AG04449 (cell line): ENCODE results near the gene BHLHE23.

Experiments used
- CTCF ChIA-PET: fragments of 350-600 bp; formaldehyde crosslinking; extraction: SDS; loops from one replicate; lab custom pipeline; 2021; ENCODE audit warnings: antibody characterized with exemption; lab: Yijun Ruan, JAX
- POLR2A ChIA-PET: fragments of 400-600, 350-600 bp; formaldehyde crosslinking; extraction: SDS; loops from one replicate; lab custom pipeline; 2020; ENCODE audit warnings: antibody characterized with exemption, inconsistent platforms; lab: Yijun Ruan, JAX
- DNase-seq: peaks from one replicate; pipeline ENCODE4 v3.0.0-alpha.2; 2010; ENCODE audit warnings: low read depth, low spot score
- H3K4me3 ChIP-seq: 2 replicates; pipeline ENCODE4 v1.5.1; 2011; ENCODE audit warnings: low read depth, mild to moderate bottlenecking, control low read depth, low read length
- CTCF ChIP-seq: IDR thresholded peaks from one replicate; pipeline ENCODE4 v1.5.1; 2011; ENCODE audit warnings: mild to moderate bottlenecking, moderate library complexity, low read length, control low read depth, inconsistent platforms; ENCODE audit not compliant: insufficient read depth; ENCODE audit errors: missing control alignments

Gene BHLHE23

GRCh38 chr20:63004607-63005364, 2.0 kb downstream of the BHLHE23 start:
- POLR2A ChIA-PET, result no interaction called here
- no peak for TF ChIP-seq CTCF
- no peak for DNase-seq
- CTCF ChIA-PET, result interaction anchor here (0.6 to 3.4 kb wide), 5 partner anchors 10 to 103 kb away, joined by 3 to 21 read pairs (median 4); no protein-coding TSS in a partner anchor
- no peak overlapping the region for H3K4me3 ChIP-seq

- no peak for TF ChIP-seq CTCF
- ChIA-PET POLR2A (no interaction called here), CTCF (interaction anchor here (0.7 to 3.4 kb wide), 6 partner anchors 11 to 132 kb away, joined by 3 to 21 read pairs (median 4); no protein-coding TSS in a partner anchor)
These were observed 3.2 kb downstream of the BHLHE23 start for GRCh38 chr20:63003546-63003945.

GRCh38 chr20:63002511-63002910, 4.3 kb downstream of the BHLHE23 start:
- CTCF ChIA-PET, result interaction anchor here (0.8 to 3.4 kb wide), 5 partner anchors 9 to 131 kb away, joined by 3 to 21 read pairs (median 3); no protein-coding TSS in a partner anchor
- DNase-seq, result no peak
- no peak for TF ChIP-seq CTCF
- POLR2A ChIA-PET, result no interaction called here
- no peak overlapping the region for H3K4me3 ChIP-seq

More at GRCh38 chr20:63003546-63003945, 3.2 kb downstream of the BHLHE23 start:
- no peak for DNase-seq
- H3K4me3 ChIP-seq, result no peak overlapping the region

GRCh38 chr20:63000958-63001357, 5.8 kb downstream of the BHLHE23 start:
- no peak overlapping the region for H3K4me3 ChIP-seq
- TF ChIP-seq CTCF, result no peak
- DNase-seq, result no peak
- ChIA-PET CTCF (interaction anchor here (0.7 to 1.2 kb wide), 2 partner anchors 28 to 30 kb away, joined by 3 to 4 read pairs; no protein-coding TSS in a partner anchor), POLR2A (no interaction called here)

- DNase-seq, result no peak
- no peak overlapping the region for H3K4me3 ChIP-seq
- TF ChIP-seq CTCF, result no peak
- POLR2A ChIA-PET, result no interaction called here
- CTCF ChIA-PET, result no interaction called here
These were observed 6.7 kb downstream of the BHLHE23 start for GRCh38 chr20:63000036-63000435.

GRCh38 chr20:62999580-62999979, 7.2 kb downstream of the BHLHE23 start:
- TF ChIP-seq CTCF, result no peak
- POLR2A ChIA-PET, result no interaction called here
- CTCF ChIA-PET, result no interaction called here
- H3K4me3 ChIP-seq, result no peak overlapping the region
- no peak for DNase-seq
